GM23338 (cell line): ENCODE data around the gene SMTNL1.

Experiments used
- CTCF ChIP-seq, 2 experiments: fragments of 200-600 bp in 1 of 2; sonication (generic) in 1 of 2; conservative IDR thresholded peaks; 2 replicates each; pipeline versions ENCODE4 v1.5.1 to v1.6.1; 2016 to 2017; ENCODE audit warnings: antibody characterized with exemption in 2 of 2, low read depth in 2 of 2, mild to moderate bottlenecking in 2 of 2, moderate library complexity in 1 of 2
- EZH2 ChIP-seq: fragments of 200-600 bp; sonication (generic); IDR thresholded peaks from one replicate; pipeline ENCODE4 v1.8.0; 2017; ENCODE audit warnings: antibody characterized with exemption, mild to moderate bottlenecking, low read depth; ENCODE audit not compliant: unreplicated experiment
- EZH2phosphoT487 ChIP-seq: fragments of 200-600 bp; sonication (generic); IDR thresholded peaks from one replicate; pipeline ENCODE4 v1.8.1; 2018; ENCODE audit warnings: antibody characterized with exemption; ENCODE audit not compliant: unreplicated experiment
- JUNB ChIP-seq: IDR thresholded peaks from one replicate; pipeline ENCODE4 v1.6.1; 2016; ENCODE audit warnings: antibody characterized with exemption; ENCODE audit not compliant: unreplicated experiment
- POLR2AphosphoS5 ChIP-seq: IDR thresholded peaks from 2 replicates; pipeline ENCODE4 v1.6.1; 2016; ENCODE audit warnings: antibody characterized with exemption, low read depth
- ZNF331 ChIP-seq: fragments of 250-450 bp; sonication (Bioruptor Pico); IDR thresholded peaks from 2 replicates; pipeline ENCODE4 v1.5.0; 2020; ENCODE audit warnings: low read depth, mild to moderate bottlenecking, moderate library complexity
- TF ChIP-seq, protein P1 (sequence below): IDR thresholded peaks from one replicate; pipeline ENCODE4 v1.6.1; 2018; ENCODE audit warnings: antibody characterized with exemption; ENCODE audit not compliant: unreplicated experiment

DNA sequence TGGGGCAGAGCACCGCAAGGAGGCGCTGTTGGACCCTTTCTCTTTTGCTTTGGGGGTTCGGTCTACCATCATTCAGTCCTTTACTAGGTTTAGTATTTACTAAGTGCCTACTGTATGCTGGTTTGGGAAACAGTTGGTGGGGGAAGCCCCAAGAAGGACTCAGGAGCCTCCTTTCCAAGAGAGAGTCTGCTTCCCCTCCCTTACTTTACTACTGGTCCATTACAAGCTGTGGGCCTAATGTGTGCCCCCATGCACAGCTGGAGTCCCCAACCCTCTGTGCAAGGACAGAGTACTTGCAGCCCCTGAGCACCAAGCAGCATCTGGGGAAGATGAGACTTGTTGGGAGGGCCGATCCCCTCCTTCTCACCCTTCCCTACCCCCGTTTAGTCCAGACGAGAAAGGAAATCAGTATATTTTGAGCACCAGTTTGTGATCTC lies 31.0 kb downstream of the SMTNL1 start:
- TF ChIP-seq CTCF (conservative IDR thresholded peaks at IDR 0.05; ENCODE audit: low read depth in 2 of 2) (peak in 1 of 2 experiments; percentile 96), EZH2 (no peak), JUNB (no peak), EZH2phosphoT487 (no peak), ZNF331 (CRISPR knock-in tag) (no peak), POLR2AphosphoS5 (no peak)
- TF ChIP-seq, protein P1, sequence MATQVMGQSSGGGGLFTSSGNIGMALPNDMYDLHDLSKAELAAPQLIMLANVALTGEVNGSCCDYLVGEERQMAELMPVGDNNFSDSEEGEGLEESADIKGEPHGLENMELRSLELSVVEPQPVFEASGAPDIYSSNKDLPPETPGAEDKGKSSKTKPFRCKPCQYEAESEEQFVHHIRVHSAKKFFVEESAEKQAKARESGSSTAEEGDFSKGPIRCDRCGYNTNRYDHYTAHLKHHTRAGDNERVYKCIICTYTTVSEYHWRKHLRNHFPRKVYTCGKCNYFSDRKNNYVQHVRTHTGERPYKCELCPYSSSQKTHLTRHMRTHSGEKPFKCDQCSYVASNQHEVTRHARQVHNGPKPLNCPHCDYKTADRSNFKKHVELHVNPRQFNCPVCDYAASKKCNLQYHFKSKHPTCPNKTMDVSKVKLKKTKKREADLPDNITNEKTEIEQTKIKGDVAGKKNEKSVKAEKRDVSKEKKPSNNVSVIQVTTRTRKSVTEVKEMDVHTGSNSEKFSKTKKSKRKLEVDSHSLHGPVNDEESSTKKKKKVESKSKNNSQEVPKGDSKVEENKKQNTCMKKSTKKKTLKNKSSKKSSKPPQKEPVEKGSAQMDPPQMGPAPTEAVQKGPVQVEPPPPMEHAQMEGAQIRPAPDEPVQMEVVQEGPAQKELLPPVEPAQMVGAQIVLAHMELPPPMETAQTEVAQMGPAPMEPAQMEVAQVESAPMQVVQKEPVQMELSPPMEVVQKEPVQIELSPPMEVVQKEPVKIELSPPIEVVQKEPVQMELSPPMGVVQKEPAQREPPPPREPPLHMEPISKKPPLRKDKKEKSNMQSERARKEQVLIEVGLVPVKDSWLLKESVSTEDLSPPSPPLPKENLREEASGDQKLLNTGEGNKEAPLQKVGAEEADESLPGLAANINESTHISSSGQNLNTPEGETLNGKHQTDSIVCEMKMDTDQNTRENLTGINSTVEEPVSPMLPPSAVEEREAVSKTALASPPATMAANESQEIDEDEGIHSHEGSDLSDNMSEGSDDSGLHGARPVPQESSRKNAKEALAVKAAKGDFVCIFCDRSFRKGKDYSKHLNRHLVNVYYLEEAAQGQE, result no peak
